Thoracic aorta (tissue), 2 donors: Measurements from ENCODE around the gene C1orf174. TPM values are rescaled to one million over a fixed set of nuclear protein-coding genes. Genes with fewer than 3 reads are reported as not detected.

ENCODE experiments used
- ATAC-seq: fragments of 150-250 bp; one replicate; pipeline ENCODE4 v1.8.0; 2017; ENCODE audit warnings: low read depth; ENCODE audit not compliant: insufficient number of reproducible peaks, low FRiP score
- DNase-seq: peaks from one replicate; pipeline ENCODE4 v3.0.0-alpha.2; 2020; ENCODE audit warnings: low spot score
- H3K27ac ChIP-seq, 2 donors: fragments of 200-600 bp; sonication (generic); 1 replicate in 1 of 2; 2 replicates in 1 of 2; pipeline ENCODE4 v1.5.1; 2016; ENCODE audit warnings: mild to moderate bottlenecking in 2 of 2, moderate library complexity in 2 of 2
- H3K27me3 ChIP-seq: fragments of 200-600 bp; sonication (generic); replicated peaks from 2 replicates; pipeline ENCODE4 v1.6.0; 2016; ENCODE audit warnings: mild to moderate bottlenecking; ENCODE audit not compliant: insufficient read depth
- H3K36me3 ChIP-seq: fragments of 200-600 bp; sonication (generic); one replicate; pipeline ENCODE4 v1.5.1; 2016
- H3K4me1 ChIP-seq, 2 donors: fragments of 200-600 bp; sonication (generic); 1 replicate in 1 of 2; 2 replicates in 1 of 2; pipeline versions ENCODE4 v1.5.1 to v1.6.0; 2016; ENCODE audit warnings: low read depth in 2 of 2, mild to moderate bottlenecking in 1 of 2; ENCODE audit not compliant: control insufficient read depth in 1 of 2
- H3K4me3 ChIP-seq: fragments of 200-600 bp; sonication (generic); 2 replicates; pipeline ENCODE4 v1.5.1; 2016; ENCODE audit warnings: mild to moderate bottlenecking
- H3K9me3 ChIP-seq: fragments of 200-600 bp; sonication (generic); 2 replicates; pipeline ENCODE4 v1.5.1; 2016
- CTCF ChIP-seq: fragments of 200-600 bp; sonication (generic); IDR thresholded peaks from one replicate; pipeline ENCODE4 v1.5.1; 2019; ENCODE audit warnings: antibody characterized with exemption
- total RNA-seq, 2 donors: library from RNA; depleted of rRNA; stranded (reverse); fragments of >200 nt; gene quantifications; one replicate each; pipeline versions ENCODE4 v1.1.0 to v1.2.3, GENCODE V29; 2016

The C1orf174 gene
- total RNA-seq, 2 donors from 2014 or later = 15.3 to 19.0 TPM

DNA sequence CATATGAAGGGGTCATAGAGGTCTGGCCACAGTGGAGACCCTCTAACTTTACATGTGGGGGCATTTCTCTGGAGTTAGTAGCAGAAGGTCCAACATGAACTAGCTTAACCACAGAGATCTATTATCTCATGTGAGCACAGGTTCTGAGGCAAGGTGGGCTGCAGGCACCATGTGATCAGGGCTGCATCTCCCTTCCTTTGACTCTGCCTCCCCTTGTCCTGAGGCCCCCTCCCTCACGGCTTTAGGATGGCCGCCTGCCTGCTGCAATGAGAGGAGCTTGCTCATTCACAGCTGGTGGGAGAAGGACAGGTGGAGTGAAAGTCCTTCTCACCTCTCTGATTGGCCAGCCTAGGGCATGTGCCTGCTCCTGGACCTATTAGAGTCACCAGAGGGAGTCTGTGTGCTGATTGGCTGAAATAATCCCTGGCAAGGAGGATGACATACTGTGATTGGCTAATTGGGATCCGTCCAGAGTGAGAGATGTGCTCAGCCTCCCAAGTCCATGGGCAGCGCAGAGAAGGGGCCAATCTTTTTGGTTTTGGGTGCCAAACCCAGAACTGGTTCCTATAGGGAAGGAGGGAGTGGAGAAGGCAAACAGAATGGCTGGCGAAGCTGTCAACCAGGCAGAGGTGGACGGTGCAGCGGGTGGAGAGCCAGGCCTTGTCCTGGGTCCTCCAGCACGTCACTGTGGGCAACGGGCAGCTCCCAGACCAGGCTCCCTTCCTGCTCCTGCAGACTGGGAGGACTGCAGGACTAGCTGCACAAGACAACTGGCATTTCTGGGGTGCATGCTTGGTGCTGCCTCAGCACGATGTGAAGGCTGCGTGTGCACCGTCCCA, 39.4 kb upstream of the C1orf174 start:
- Histone ChIP-seq H3K4me3 (no peak overlapping the region), H3K27me3 (no peaks in the 10 kb centered on the region), H3K27ac (no peak overlapping the region), H3K36me3 (no peaks in the 10 kb centered on the region), H3K4me1 (no peaks in the 10 kb centered on the region), H3K9me3 (no peaks in the 10 kb centered on the region)
- ATAC-seq (no peak), DNase-seq (no peak)
- TF ChIP-seq CTCF = no peak

DNA sequence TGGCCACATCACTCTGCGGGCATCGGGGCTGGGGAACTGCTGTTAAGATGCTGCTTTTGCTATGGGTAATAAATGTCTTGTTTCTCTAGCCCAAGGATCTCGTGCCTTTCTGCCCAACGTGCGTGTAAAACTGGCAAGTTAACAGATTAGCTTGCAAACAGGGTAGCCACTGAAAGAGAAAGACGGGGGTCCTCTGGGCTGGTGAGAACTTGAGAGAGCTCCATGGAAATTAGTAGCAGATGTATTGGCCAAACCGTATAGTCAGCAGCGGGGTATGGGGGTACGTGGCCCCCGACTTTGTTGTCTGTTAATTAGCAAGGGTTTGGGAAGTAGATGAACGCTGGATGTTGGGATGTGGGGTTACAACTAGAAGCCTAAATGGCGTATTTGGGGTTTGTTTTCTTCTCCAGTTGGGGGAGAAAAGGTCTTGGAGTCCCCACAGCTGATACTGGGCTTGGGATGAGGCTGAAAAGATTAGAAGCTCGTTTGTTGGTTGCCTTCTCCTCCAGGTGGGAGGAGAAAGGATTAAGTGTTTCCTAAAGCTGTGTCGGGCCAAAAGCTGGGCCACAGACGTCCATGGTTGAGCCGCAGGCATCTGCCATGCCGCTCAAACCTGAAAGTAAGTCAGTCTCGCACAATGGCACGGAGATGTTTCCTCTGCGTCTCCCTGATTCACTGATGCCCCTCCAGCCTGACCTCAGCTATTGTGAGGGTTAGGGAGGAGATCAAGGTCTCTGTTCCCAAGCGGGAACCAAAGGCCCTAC, 32.3 kb upstream of the C1orf174 start:
- no peak for ATAC-seq
- DNase-seq = no peak
- no peaks in the 10 kb centered on the region for H3K27me3 ChIP-seq

GRCh38 chr1:3931007-3931912, 31.2 kb upstream of the C1orf174 start:
- H3K27ac ChIP-seq = no peak overlapping the region
- no peaks in the 10 kb centered on the region for H3K9me3 ChIP-seq
- H3K4me3 ChIP-seq = no peak overlapping the region
- ATAC-seq = no peak
- no peaks in the 10 kb centered on the region for H3K36me3 ChIP-seq
- no peaks in the 10 kb centered on the region for H3K4me1 ChIP-seq
- TF ChIP-seq CTCF = no peak
- no peak for DNase-seq
- H3K27me3 ChIP-seq = no peaks in the 10 kb centered on the region

More for the DNA sequence above, 32.3 kb upstream of the C1orf174 start:
- H3K4me3 ChIP-seq = no peak overlapping the region
- TF ChIP-seq CTCF = no peak
- H3K27ac ChIP-seq = no peak overlapping the region
- no peaks in the 10 kb centered on the region for H3K9me3 ChIP-seq
- H3K4me1 ChIP-seq = no peaks in the 10 kb centered on the region
- H3K36me3 ChIP-seq = no peaks in the 10 kb centered on the region

GRCh38 chr1:3930301-3931006, 30.4 kb upstream of the C1orf174 start:
- Histone ChIP-seq H3K9me3 (no peaks in the 10 kb centered on the region), H3K4me1 (no peaks in the 10 kb centered on the region), H3K27me3 (no peaks in the 10 kb centered on the region), H3K4me3 (no peak overlapping the region), H3K27ac (no peak overlapping the region), H3K36me3 (no peaks in the 10 kb centered on the region)
- no peak for ATAC-seq
- no peak for DNase-seq
- no peak for TF ChIP-seq CTCF
